Measurements from ENCODE around the gene NKAPL.

NKAPL gene

GRCh38 chr6:28258877-28259777, at the start of gene NKAPL:
Gene NKAPL (plus strand): TSS chr6:28259297. CDS start chr6:28259372, 75 bp downstream.
- peak; percentile 60 for DNase-seq

- DNase-seq = no peak
Measured at GRCh38 chr6:28209753-28210535, 49.2 kb upstream of the NKAPL start.

GRCh38 chr6:28211840-28212509, 47.1 kb upstream of the NKAPL start:
- DNase-seq = no peak

DNA sequence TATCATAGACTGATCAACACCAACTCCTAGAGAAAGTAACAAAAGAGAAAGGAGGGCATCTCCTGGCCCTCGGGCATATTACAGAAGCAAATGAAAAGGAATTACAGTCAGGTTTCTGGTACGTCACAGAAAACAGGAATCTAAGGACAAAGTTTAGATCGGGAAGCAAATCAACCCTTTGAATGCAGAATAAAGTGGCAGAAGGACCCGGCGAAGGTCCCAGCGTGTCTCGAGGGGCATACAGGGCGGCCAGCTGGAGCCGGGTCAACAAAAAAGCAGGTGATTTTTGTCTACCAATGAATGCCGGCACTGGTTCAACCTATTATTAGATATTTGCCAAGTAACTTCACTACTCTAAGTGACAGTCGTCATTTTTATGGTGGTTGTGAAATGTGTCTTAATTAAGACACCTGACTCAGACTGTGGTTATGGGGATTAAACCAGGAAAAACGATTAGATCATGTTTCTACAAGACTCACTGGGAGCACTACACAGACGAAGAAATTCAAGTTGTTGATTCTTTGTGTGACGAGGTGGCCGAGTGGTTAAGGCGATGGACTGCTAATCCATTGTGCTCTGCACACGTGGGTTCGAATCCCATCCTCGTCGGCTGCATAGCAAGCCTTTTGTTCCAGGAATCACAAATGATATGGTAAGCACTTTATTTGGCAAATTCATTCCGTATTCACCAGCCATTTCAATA, 46.4 kb upstream of the NKAPL start:
- DNase-seq = peak; percentile 85

DNA sequence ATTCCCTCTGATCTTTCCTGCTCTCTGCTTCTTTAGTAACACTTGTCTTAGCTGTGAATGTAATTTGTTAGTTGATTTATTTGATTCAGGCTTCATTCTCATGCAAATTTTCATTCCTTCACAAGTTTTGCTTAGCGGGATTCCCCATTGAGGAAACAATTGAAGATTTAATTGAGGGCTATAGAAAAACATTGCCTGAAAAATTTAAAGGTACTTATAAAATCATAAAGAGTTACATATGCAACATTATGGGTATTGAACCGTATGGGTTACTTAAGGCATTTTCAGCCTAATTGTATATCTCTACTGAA, 45.9 kb upstream of the NKAPL start:
- DNase-seq = no peak

GRCh38 chr6:28215425-28215824, 43.7 kb upstream of the NKAPL start:
- peak; percentile 67 for DNase-seq

DNA sequence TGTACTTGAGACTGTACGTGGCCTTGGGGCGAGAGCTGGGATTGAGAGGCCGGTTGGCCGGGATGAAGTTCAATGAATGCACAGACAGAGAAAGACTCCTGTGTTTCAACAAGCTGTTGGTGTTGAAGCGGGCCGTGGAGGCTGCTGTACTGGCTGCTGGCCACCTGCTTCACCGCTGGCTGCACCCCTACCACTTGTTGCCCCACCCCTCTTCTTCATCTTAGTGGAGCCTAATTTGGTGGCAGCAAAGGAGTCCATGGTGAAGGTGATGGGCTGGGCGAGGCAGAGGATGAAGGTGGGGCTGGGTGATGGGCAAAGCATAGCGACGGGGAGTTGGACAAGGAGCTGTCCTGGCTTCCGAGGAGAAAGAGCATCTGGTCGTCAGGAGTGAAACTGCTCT, 41.2 kb upstream of the NKAPL start:
- no peak for DNase-seq

DNA sequence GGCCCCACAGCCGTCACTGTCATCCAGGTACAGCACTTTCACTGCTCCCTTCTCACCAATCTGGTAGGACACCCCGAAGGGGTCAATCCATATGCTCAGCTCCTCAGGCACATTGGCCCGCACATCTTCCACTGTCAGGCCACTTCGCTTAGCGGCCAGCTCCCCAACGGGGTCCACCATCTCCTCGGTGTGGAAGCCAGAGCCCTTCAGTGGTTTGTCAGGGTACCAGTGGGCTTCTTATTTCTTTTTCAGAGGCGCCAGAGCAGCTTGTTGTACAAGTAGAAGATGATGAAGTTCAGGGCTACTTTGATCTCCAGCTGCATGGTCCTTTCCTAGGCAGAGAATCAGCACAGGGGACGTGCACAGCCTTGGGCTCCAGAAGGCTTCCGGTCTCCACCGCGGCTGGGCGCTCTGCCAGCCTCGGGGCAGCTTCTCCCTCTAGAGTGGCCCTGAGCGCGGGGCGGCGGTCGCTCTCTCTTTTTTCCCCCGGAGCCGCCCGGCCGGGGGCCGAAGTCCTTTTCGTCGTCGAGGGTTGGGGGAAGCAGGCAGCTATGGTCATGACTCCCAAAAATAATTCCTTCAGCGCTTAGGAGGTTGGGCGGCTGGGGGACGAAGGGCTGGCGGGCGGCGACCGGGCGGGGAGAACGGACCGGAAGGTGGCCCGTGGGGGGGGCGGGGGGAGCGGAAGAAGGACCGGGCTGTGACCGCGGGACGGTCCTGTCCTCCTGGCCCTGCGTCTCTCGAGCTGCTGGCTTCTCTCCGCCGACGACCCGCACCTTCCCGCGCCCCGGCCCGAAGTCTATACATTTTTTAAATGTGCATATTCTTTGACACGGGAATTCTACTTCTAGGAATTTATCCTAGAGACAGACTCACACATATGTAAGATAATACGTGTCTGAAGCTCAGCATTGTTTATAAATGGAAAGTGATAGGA, 40.5 kb upstream of the NKAPL start:
- DNase-seq = peak; percentile 90

- peak; percentile 45 for DNase-seq
Measured at GRCh38 chr6:28220257-28221133, 38.6 kb upstream of the NKAPL start.

GRCh38 chr6:28224131-28225055, 34.7 kb upstream of the NKAPL start:
- no peak for DNase-seq

GRCh38 chr6:28225056-28225834, 33.9 kb upstream of the NKAPL start, which contains the start of gene ZSCAN9:
Gene ZSCAN9 (plus strand): TSS chr6:28225275. CDS start chr6:28227085, 1,810 bp downstream.
- DNase-seq = peak; percentile 90

- DNase-seq = no peak
Measured at GRCh38 chr6:28226460-28226859, 32.6 kb upstream of the NKAPL start.

- no peak for DNase-seq
Measured at GRCh38 chr6:28232785-28233184, 26.3 kb upstream of the NKAPL start.

DNA sequence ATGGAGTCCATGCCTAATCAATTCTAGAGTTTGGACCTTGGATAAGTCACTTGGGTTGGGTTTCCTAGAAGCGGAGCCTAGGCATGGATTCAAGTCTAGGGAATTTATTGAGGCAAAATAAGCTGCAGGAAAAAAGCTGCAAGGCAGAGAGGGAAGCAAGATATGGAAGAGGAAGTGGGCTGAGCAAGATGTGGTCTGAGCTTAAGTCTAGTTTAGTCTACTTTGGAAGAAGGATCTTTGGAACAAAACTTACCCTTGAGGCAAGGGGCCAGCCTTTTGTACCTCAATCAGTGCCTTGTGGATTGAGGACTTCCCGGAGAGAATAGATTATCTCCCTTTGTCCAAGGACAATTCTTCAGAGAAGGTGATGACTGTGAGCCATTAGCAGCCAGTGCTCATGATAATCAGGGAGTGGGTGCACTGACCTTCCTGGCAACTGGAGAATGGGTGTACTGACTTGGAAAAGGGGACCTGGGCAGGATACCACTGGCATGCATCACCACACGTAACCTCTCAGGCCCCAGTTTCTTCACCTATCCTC, 23.1 kb upstream of the NKAPL start:
- no peak for DNase-seq

DNA sequence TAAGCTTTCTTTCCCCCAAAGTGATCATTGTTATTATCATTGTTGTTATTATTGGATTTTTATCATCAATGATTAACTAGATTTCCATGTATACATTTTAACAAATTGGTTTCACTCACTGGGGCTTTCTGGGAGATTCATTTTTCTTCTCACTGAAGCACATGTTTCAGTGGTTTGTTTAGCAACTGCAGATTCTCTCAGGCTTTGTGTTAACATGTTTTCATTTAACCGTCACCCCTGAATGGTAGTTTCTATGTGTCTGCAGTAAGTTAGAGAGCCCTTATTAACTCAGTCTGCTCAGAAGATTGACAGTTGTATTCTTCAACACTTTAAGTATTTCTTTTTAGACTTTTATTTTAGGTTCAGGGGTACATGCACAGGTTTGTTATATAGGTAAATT, 19.5 kb upstream of the NKAPL start:
- no peak for DNase-seq

- DNase-seq = no peak
Measured at GRCh38 chr6:28240471-28240870, 18.6 kb upstream of the NKAPL start.

DNA sequence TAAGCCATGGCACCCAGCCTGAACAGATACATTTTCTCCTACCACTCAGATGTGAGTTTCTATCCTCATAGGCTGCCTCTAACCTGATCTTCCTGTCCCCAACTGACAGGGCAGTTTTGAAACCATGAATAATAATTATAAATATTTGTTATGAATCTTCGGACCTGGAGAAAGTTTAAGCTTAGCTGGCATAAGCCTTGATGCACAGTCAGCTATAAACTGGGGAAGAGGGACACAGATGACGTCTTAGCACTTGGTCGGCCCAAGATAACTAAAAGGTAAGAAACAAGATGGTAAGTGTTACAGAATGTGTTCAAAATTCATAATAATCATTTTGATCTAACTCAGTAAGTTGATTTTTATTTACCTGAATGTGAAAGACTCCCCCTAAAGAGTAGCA, 15.2 kb upstream of the NKAPL start:
- no peak for DNase-seq

DNA sequence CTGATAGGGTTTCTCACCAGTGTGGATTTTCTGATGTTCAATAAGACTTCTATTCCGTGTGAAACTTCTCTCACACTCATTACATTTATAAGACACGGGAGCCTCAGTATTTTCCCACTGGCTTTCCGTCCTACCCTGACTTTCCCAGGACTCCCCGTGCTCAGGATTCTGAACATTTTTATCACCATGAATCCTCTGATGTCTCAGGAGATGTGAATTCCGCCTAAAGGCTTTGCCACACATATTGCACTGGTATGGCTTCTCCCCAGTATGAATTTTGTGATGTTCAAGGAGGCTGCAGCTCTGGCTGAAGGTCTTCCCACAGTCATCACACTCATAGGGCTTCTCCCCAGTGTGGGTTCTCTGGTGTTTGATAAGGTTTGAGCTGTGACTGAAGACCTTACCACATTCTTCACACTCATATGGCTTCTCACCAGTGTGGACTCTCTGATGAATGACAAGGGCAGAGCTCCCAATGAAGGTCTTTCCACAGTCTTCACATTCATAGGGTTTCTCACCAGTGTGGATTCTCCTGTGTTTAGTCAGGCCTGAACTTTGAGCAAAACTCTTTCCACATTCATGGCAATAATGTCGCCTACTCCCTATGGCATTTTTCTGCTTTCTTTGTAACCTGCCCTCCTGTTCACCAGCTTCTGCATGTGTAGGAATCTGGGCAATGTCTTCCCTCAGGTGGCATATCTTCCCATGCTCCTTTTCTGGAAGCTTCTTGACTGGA, 13.7 kb upstream of the NKAPL start:
- no peak for DNase-seq
